HCT116 (cell line): ENCODE results near the gene R3HCC1L. TPM values are rescaled to one million over a fixed set of nuclear protein-coding genes. Genes with fewer than 3 reads are reported as not detected.

Experiments used
- ATAC-seq: fragments of 200-7000 bp; cut with Tn5 transposase; 2 replicates; pipeline ENCODE4 v1.9.1; 2020; ENCODE audit warnings: mild to moderate bottlenecking, moderate library complexity
- BruUV-seq: library from RNA; stranded (reverse); fragments of 400-500 nt; replicated peaks from 2 replicates; lab custom pipeline; 2021; lab: Mats Ljungman, UMichigan
- CTCF ChIA-PET: fragments of 300-600 bp; sonication (Branson Sonifier 250); formaldehyde crosslinking; loops from one replicate; lab custom pipeline; 2021; ENCODE audit warnings: antibody characterized with exemption; lab: Charles Lee
- POLR2A ChIA-PET: fragments of 300-600, 350-600 bp; sonication (Branson Sonifier 250); formaldehyde crosslinking; loops from one replicate; lab custom pipeline; 2021; ENCODE audit warnings: antibody characterized with exemption; lab: Charles Lee
- RAD21 ChIA-PET, 2 experiments: fragments of 300-600 bp; sonication (Branson Sonifier 250); formaldehyde crosslinking; loops; one replicate each; lab custom pipeline; 2023; ENCODE audit warnings: low total read pairs in 2 of 2; ENCODE audit not compliant: uncharacterized antibody in 2 of 2, unreplicated experiment in 2 of 2, low non-redundant PET in 1 of 2; lab: Charles Lee
- DNase-seq: peaks from one replicate; pipeline ENCODE4 v3.0.0-alpha.2; 2010; ENCODE audit warnings: low read depth, low spot score
- H2AFZ ChIP-seq: fragments of 200-600 bp; shearing (Covaris generic), sonication (generic); 2 replicates; pipeline ENCODE4 v1.6.1; 2017; ENCODE audit warnings: low read depth, mixed run types, mixed read lengths, antibody characterized with exemption, low read length; ENCODE audit not compliant: poor library complexity, severe bottlenecking
- H3K27ac ChIP-seq: 2 replicates; pipeline ENCODE4 v1.5.1; 2012; ENCODE audit warnings: low read depth, low read length
- H3K27me3 ChIP-seq: fragments of 200-600 bp; sonication (generic); 2 replicates; pipeline ENCODE4 v1.6.1; 2016; ENCODE audit warnings: mixed run types, low read length, mixed read lengths; ENCODE audit not compliant: insufficient read depth
- H3K36me3 ChIP-seq, 2 experiments: fragments of 200-500 bp in 1 of 2; fragments of 200-600 bp in 1 of 2; sonication (Bioruptor generic) in 1 of 2; sonication (generic) in 1 of 2; 2 replicates each; pipeline versions ENCODE4 v1.5.1 to v1.6.1; 2014 to 2016; ENCODE audit warnings: low read length in 2 of 2, inconsistent platforms in 1 of 2, mixed read lengths in 1 of 2, mixed run types in 1 of 2; ENCODE audit not compliant: insufficient read depth in 2 of 2, control insufficient read depth in 1 of 2
- H3K4me1 ChIP-seq, 2 experiments: fragments of 200-600 bp in 1 of 2; sonication (generic) in 1 of 2; 2 replicates each; pipeline versions ENCODE4 v1.5.1 to v1.6.1; 2012 to 2017; ENCODE audit warnings: low read length in 2 of 2, inconsistent platforms in 1 of 2, mild to moderate bottlenecking in 1 of 2, mixed read lengths in 1 of 2, mixed run types in 1 of 2, moderate library complexity in 1 of 2; ENCODE audit not compliant: insufficient read depth in 2 of 2, control insufficient read depth in 1 of 2
- H3K4me2 ChIP-seq: fragments of 200-600 bp; sonication (generic); 2 replicates; pipeline ENCODE4 v1.6.1; 2017; ENCODE audit warnings: mixed run types, low read length, mixed read lengths
- H3K4me3 ChIP-seq, 2 experiments: fragments of 200-600 bp in 1 of 2; sonication (generic) in 1 of 2; replicated peaks in 1 of 2; 2 replicates each; pipeline ENCODE4 v1.5.1; 2011 to 2016; ENCODE audit warnings: low read length in 2 of 2, control low read depth in 1 of 2, low read depth in 1 of 2, mild to moderate bottlenecking in 1 of 2, mixed read lengths in 1 of 2, mixed run types in 1 of 2
- H3K79me2 ChIP-seq: fragments of 200-600 bp; sonication (generic); 2 replicates; pipeline ENCODE4 v1.6.1; 2017; ENCODE audit warnings: mild to moderate bottlenecking, mixed run types, low read length, moderate library complexity, mixed read lengths; ENCODE audit not compliant: insufficient read depth
- H3K9ac ChIP-seq: fragments of 200-600 bp; sonication (generic); 2 replicates; pipeline ENCODE4 v1.6.1; 2016; ENCODE audit warnings: low read length, mixed read lengths
- H3K9me2 ChIP-seq: fragments of 200-600 bp; sonication (generic), shearing (Covaris generic); 2 replicates; pipeline ENCODE4 v1.6.1; 2017; ENCODE audit warnings: mixed run types, mild to moderate bottlenecking, moderate library complexity; ENCODE audit not compliant: insufficient read depth
- H3K9me3 ChIP-seq, 2 experiments: fragments of 200-500 bp in 1 of 2; fragments of 200-600 bp in 1 of 2; sonication (Bioruptor generic) in 1 of 2; sonication (generic) in 1 of 2; 2 replicates each; pipeline ENCODE4 v1.6.1; 2014 to 2017; ENCODE audit warnings: low read length in 2 of 2, mixed read lengths in 2 of 2, inconsistent platforms in 1 of 2, low read depth in 1 of 2, mild to moderate bottlenecking in 1 of 2, mixed run types in 1 of 2, moderate library complexity in 1 of 2; ENCODE audit not compliant: control insufficient read depth in 1 of 2, insufficient read depth in 1 of 2
- H4K20me1 ChIP-seq: fragments of 200-600 bp; sonication (generic), shearing (Covaris generic); 2 replicates; pipeline ENCODE4 v1.6.1; 2017; ENCODE audit warnings: mixed run types, mild to moderate bottlenecking, moderate library complexity; ENCODE audit not compliant: insufficient read depth
- ATF3 ChIP-seq: IDR thresholded peaks from 2 replicates; pipeline ENCODE4 v1.6.1; 2012
- CBX3 ChIP-seq: IDR thresholded peaks from 2 replicates; pipeline ENCODE4 v1.6.1; 2012; ENCODE audit warnings: low read depth
- CEBPB ChIP-seq: IDR thresholded peaks from 2 replicates; pipeline ENCODE4 v1.6.1; 2012; ENCODE audit warnings: low read depth
- EGR1 ChIP-seq: IDR thresholded peaks from 2 replicates; pipeline ENCODE4 v1.6.1; 2012; ENCODE audit warnings: low read depth
- ELF1 ChIP-seq: IDR thresholded peaks from 2 replicates; pipeline ENCODE4 v1.6.1; 2012; ENCODE audit warnings: low read depth, borderline replicate concordance
- EZH2 ChIP-seq: fragments of 200-600 bp; sonication (generic); IDR thresholded peaks from 2 replicates; pipeline ENCODE4 v1.6.1; 2017; ENCODE audit warnings: antibody characterized with exemption, mixed run types
- EZH2phosphoT487 ChIP-seq: fragments of 200-600 bp; IDR thresholded peaks from 2 replicates; pipeline ENCODE4 v1.6.1; 2018; ENCODE audit warnings: antibody characterized with exemption, borderline replicate concordance
- FOSL1 ChIP-seq: IDR thresholded peaks from 2 replicates; pipeline ENCODE4 v1.6.1; 2012; ENCODE audit warnings: low read depth
- POLR2A ChIP-seq: IDR thresholded peaks from 2 replicates; pipeline ENCODE4 v1.7.0; 2011; ENCODE audit warnings: borderline replicate concordance; ENCODE audit not compliant: insufficient read depth, insufficient read length; ENCODE audit errors: extremely low read depth
- POLR2AphosphoS5 ChIP-seq: IDR thresholded peaks from 2 replicates; pipeline ENCODE4 v1.6.1; 2011; ENCODE audit warnings: mild to moderate bottlenecking, low read depth, low read length, moderate library complexity
- SP1 ChIP-seq: IDR thresholded peaks from 2 replicates; pipeline ENCODE4 v1.6.1; 2012; ENCODE audit warnings: low read depth
- SRF ChIP-seq: IDR thresholded peaks from 2 replicates; pipeline ENCODE4 v1.6.1; 2012; ENCODE audit warnings: low read depth
- YY1 ChIP-seq: IDR thresholded peaks from 2 replicates; pipeline ENCODE4 v1.6.1; 2011; ENCODE audit warnings: low read length, low read depth, moderate library complexity, mild to moderate bottlenecking; ENCODE audit not compliant: insufficient replicate concordance; ENCODE audit errors: extremely low read depth
- ZNF274 ChIP-seq: fragments of 200-500 bp; sonication (Bioruptor generic); IDR thresholded peaks from 2 replicates; pipeline ENCODE4 v1.6.1; 2014; ENCODE audit warnings: mild to moderate bottlenecking, low read depth, low read length, inconsistent platforms
- intact Hi-C: fragments of 100-400 bp; cut with micrococcal nuclease; formaldehyde crosslinking; loops from 2 replicates; pipeline ENCODE4 v1.10.0; 2022
- total RNA-seq: library from RNA; stranded (reverse); gene quantifications from one replicate; pipeline ENCODE4 v1.2.1, GENCODE V29; 2021; ENCODE audit not compliant: unreplicated experiment
- TF ChIP-seq, protein P1 (sequence below), 3 experiments: fragments of 200-600 bp in 1 of 3; sonication (generic) in 1 of 3; IDR thresholded peaks in 2 of 3; conservative IDR thresholded peaks in 1 of 3; 2 replicates each; pipeline ENCODE4 v1.5.1; 2012 to 2017; ENCODE audit warnings: low read depth in 2 of 3, low read length in 2 of 3, antibody characterized with exemption in 1 of 3, borderline replicate concordance in 1 of 3, control low read depth in 1 of 3, mild to moderate bottlenecking in 1 of 3, mixed read lengths in 1 of 3, mixed run types in 1 of 3, moderate library complexity in 1 of 3; ENCODE audit not compliant: insufficient read depth in 1 of 3
- TF ChIP-seq, protein P2 (sequence below): IDR thresholded peaks from 2 replicates; pipeline ENCODE4 v1.6.1; 2012
- TF ChIP-seq, protein P3 (sequence below): IDR thresholded peaks from 2 replicates; pipeline ENCODE4 v1.6.1; 2011; ENCODE audit warnings: mild to moderate bottlenecking, low read length, moderate library complexity; ENCODE audit not compliant: insufficient replicate concordance; ENCODE audit errors: extremely low read depth

The R3HCC1L gene
- total RNA-seq, 1 experiment from 2014 or later: 9.3 TPM

GRCh38 chr10:98154076-98154475 lies 19.6 kb downstream of the R3HCC1L start:
- H3K4me1 ChIP-seq: no peaks in the 10 kb centered on the region
- H4K20me1 ChIP-seq: no peaks in the 10 kb centered on the region; the same call in 1 of the 2 replicates
- no peak overlapping the region for H3K9ac ChIP-seq
- no peaks in the 10 kb centered on the region for H3K9me3 ChIP-seq
- no peak overlapping the region for H3K4me2 ChIP-seq
- H3K9me2 ChIP-seq: no peaks in the 10 kb centered on the region
- no TSS peak for BruUV-seq
- intact Hi-C loops: no loop called here
- ATAC-seq (no peak), DNase-seq (no peak)
- H3K27ac ChIP-seq: no peak overlapping the region
- POLR2A ChIA-PET: interaction anchor here (0.7 kb wide), 2 partner anchors 18 to 177 kb away, joined by 3 read pairs; no protein-coding TSS in a partner anchor
- H3K36me3 ChIP-seq: 0 out of 4 replicates have a peak, but pooled peaks cover 0 to 3% of the 10 kb centered on the region in 2 experiments
- no peak overlapping the region for H3K4me3 ChIP-seq
- CTCF ChIA-PET: no interaction called here
- RAD21 ChIA-PET: no interaction called here
- H2AFZ ChIP-seq: no peak overlapping the region
- H3K27me3 ChIP-seq: no peaks in the 10 kb centered on the region
- peaks cover 54% of the 10 kb centered on the region for H3K79me2 ChIP-seq
- no peak for TF ChIP-seq FOSL1
- TF ChIP-seq, protein P1, sequence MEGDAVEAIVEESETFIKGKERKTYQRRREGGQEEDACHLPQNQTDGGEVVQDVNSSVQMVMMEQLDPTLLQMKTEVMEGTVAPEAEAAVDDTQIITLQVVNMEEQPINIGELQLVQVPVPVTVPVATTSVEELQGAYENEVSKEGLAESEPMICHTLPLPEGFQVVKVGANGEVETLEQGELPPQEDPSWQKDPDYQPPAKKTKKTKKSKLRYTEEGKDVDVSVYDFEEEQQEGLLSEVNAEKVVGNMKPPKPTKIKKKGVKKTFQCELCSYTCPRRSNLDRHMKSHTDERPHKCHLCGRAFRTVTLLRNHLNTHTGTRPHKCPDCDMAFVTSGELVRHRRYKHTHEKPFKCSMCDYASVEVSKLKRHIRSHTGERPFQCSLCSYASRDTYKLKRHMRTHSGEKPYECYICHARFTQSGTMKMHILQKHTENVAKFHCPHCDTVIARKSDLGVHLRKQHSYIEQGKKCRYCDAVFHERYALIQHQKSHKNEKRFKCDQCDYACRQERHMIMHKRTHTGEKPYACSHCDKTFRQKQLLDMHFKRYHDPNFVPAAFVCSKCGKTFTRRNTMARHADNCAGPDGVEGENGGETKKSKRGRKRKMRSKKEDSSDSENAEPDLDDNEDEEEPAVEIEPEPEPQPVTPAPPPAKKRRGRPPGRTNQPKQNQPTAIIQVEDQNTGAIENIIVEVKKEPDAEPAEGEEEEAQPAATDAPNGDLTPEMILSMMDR (IDR thresholded peaks at IDR 0.05 in 2 of 3, conservative IDR thresholded peaks at IDR 0.05 in 1 of 3; ENCODE audit: borderline replicate concordance in 1 of 3, insufficient read depth in 1 of 3, low read depth in 2 of 3, low read length in 2 of 3): no peak
- TF ChIP-seq YY1: no peak
- TF ChIP-seq CEBPB: no peak
- TF ChIP-seq EZH2: no peak

- intact Hi-C loops: no loop called here
- Histone ChIP-seq H3K27ac (no peak overlapping the region), H3K27me3 (no peaks in the 10 kb centered on the region), H3K9ac (no peak overlapping the region), H3K9me2 (no peaks in the 10 kb centered on the region), H2AFZ (no peak overlapping the region), H4K20me1 (peaks cover 4% of the 10 kb centered on the region; the same call in 1 of the 2 replicates), H3K4me1 (no peaks in the 10 kb centered on the region), H3K9me3 (no peaks in the 10 kb centered on the region), H3K36me3 (peaks cover 0 to 5% of the 10 kb centered on the region in 2 experiments; a peak in 1 of 4 replicates), H3K4me3 (no peak overlapping the region), H3K79me2 (peaks cover 41% of the 10 kb centered on the region), H3K4me2 (no peak overlapping the region)
- ATAC-seq (no peak), DNase-seq (no peak)
- CTCF ChIA-PET: no interaction called here
- RAD21 ChIA-PET: no interaction called here
- no TSS peak for BruUV-seq
- POLR2A ChIA-PET: no interaction called here
- TF ChIP-seq ELF1: no peak
- TF ChIP-seq ATF3: no peak
- no peak for TF ChIP-seq POLR2A
- no peak for TF ChIP-seq EZH2phosphoT487
- TF ChIP-seq, protein P2, sequence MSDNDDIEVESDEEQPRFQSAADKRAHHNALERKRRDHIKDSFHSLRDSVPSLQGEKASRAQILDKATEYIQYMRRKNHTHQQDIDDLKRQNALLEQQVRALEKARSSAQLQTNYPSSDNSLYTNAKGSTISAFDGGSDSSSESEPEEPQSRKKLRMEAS: no peak
- TF ChIP-seq SRF: no peak
- no peak for TF ChIP-seq ZNF274
- no peak for TF ChIP-seq YY1
- TF ChIP-seq EGR1: no peak
- no peak for TF ChIP-seq CBX3
- TF ChIP-seq POLR2AphosphoS5: no peak
- TF ChIP-seq, protein P3, sequence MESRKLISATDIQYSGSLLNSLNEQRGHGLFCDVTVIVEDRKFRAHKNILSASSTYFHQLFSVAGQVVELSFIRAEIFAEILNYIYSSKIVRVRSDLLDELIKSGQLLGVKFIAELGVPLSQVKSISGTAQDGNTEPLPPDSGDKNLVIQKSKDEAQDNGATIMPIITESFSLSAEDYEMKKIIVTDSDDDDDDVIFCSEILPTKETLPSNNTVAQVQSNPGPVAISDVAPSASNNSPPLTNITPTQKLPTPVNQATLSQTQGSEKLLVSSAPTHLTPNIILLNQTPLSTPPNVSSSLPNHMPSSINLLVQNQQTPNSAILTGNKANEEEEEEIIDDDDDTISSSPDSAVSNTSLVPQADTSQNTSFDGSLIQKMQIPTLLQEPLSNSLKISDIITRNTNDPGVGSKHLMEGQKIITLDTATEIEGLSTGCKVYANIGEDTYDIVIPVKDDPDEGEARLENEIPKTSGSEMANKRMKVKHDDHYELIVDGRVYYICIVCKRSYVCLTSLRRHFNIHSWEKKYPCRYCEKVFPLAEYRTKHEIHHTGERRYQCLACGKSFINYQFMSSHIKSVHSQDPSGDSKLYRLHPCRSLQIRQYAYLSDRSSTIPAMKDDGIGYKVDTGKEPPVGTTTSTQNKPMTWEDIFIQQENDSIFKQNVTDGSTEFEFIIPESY: no peak
- no peak for TF ChIP-seq SP1
- no peak for TF ChIP-seq EZH2
- no peak for TF ChIP-seq CEBPB
These were observed 24.1 kb downstream of the R3HCC1L start for GRCh38 chr10:98158576-98158975.
